HepG2 (cell line): ENCODE data around the gene SRRM2. TPM values are rescaled to one million over a fixed set of nuclear protein-coding genes. Genes with fewer than 3 reads are reported as not detected.

ENCODE experiments used
- ATAC-seq: fragments of 200-7000 bp; cut with Tn5 transposase; 3 replicates; pipeline ENCODE4 v1.9.1; 2020; ENCODE audit warnings: mild to moderate bottlenecking, moderate library complexity
- BruUV-seq: library from RNA; stranded (reverse); fragments of 400-500 nt; replicated peaks from 2 replicates; lab custom pipeline; 2021; lab: Mats Ljungman, UMichigan
- CTCF ChIA-PET: fragments of 300-600 bp; formaldehyde crosslinking; extraction: SDS; loops from one replicate; lab custom pipeline; 2021; ENCODE audit warnings: low total read pairs, inconsistent platforms, low intra/inter-chr PET ratio; lab: Yijun Ruan, JAX
- POLR2A ChIA-PET: fragments of 350-600 bp; sonication (Branson Sonifier 250); formaldehyde crosslinking; loops from one replicate; lab custom pipeline; 2020; ENCODE audit warnings: antibody characterized with exemption, inconsistent platforms; lab: Yijun Ruan, JAX
- DNase-seq: peaks from one replicate; pipeline ENCODE4 v3.0.0-alpha.2; 2015; ENCODE audit warnings: low spot score
- FAIRE-seq: peaks from 3 replicates; lab custom pipeline; 2011; peaks lifted over from hg19 to GRCh38; lab: Jason Lieb, UNC
- H2AFZ ChIP-seq: one replicate; pipeline ENCODE4 v1.6.1; 2011; ENCODE audit warnings: low read length, inconsistent platforms
- H3K27ac ChIP-seq: fragments of 300-600 bp; 3 replicates; pipeline ENCODE4 v1.8.0; 2011; ENCODE audit warnings: mixed run types, mild to moderate bottlenecking, mixed read lengths, low read length, inconsistent platforms; ENCODE audit not compliant: insufficient read depth; ENCODE audit errors: extremely low read length
- H3K27me3 ChIP-seq, 2 experiments: fragments of 200-600 bp in 1 of 2; 2 replicates in 1 of 2; 3 replicates in 1 of 2; pipeline versions ENCODE4 v1.6.0 to v1.8.0; 2011; ENCODE audit warnings: low read length in 2 of 2, mild to moderate bottlenecking in 2 of 2, moderate library complexity in 2 of 2, inconsistent platforms in 1 of 2; ENCODE audit not compliant: insufficient read depth in 2 of 2, control insufficient read depth in 1 of 2
- H3K36me3 ChIP-seq, 2 experiments: fragments of 200-600 bp in 1 of 2; replicated peaks in 1 of 2; 2 replicates in 1 of 2; 3 replicates in 1 of 2; pipeline versions ENCODE4 v1.5.1 to v1.8.0; 2011; ENCODE audit warnings: low read length in 2 of 2, inconsistent platforms in 1 of 2; ENCODE audit not compliant: insufficient read depth in 2 of 2, control insufficient read depth in 1 of 2
- H3K4me1 ChIP-seq: 2 replicates; pipeline ENCODE4 v1.5.1; 2012; ENCODE audit warnings: low read length, inconsistent platforms; ENCODE audit not compliant: insufficient read depth
- H3K4me2 ChIP-seq: 2 replicates; pipeline ENCODE4 v1.6.0; 2011; ENCODE audit warnings: low read depth, low read length, inconsistent platforms
- H3K4me3 ChIP-seq, 3 experiments: fragments of 200-600 bp in 1 of 3; sonication (generic), shearing (Covaris generic) in 1 of 3; replicated peaks in 1 of 3; 2 replicates each; pipeline ENCODE4 v1.5.1; 2011 to 2016; ENCODE audit warnings: low read length in 3 of 3, inconsistent platforms in 2 of 3, low read depth in 2 of 3, mild to moderate bottlenecking in 2 of 3, control low read depth in 1 of 3, mixed read lengths in 1 of 3; ENCODE audit not compliant: insufficient read depth in 1 of 3
- H3K79me2 ChIP-seq: one replicate; pipeline ENCODE4 v1.6.1; 2011; ENCODE audit warnings: low read length, inconsistent platforms; ENCODE audit not compliant: insufficient read depth
- H3K9ac ChIP-seq: 2 replicates; pipeline ENCODE4 v1.6.0; 2011; ENCODE audit warnings: mild to moderate bottlenecking, low read depth, low read length, inconsistent platforms; ENCODE audit not compliant: insufficient read depth
- H3K9me3 ChIP-seq: 2 replicates; pipeline ENCODE4 v1.5.1; 2012; ENCODE audit warnings: mild to moderate bottlenecking, low read length
- H4K20me1 ChIP-seq: 2 replicates; pipeline ENCODE4 v1.6.0; 2011; ENCODE audit warnings: inconsistent platforms, mild to moderate bottlenecking, low read length, moderate library complexity; ENCODE audit not compliant: insufficient read depth
- ZBTB10 ChIP-seq: sonication (generic); formaldehyde crosslinking; IDR thresholded peaks from 2 replicates; pipeline ENCODE4 v1.4.0; 2020; ENCODE audit warnings: missing genetic modification reagents, borderline replicate concordance
- ZFP36 ChIP-seq: fragments of 150-350 bp; IDR thresholded peaks from 2 replicates; pipeline ENCODE4 v1.6.1; 2018; ENCODE audit warnings: borderline replicate concordance, low read length, low read depth; ENCODE audit not compliant: partially characterized antibody
- ZNF609 ChIP-seq: sonication (generic); formaldehyde crosslinking; IDR thresholded peaks from 2 replicates; pipeline ENCODE4 v1.4.0; 2020; ENCODE audit warnings: mild to moderate bottlenecking, missing genetic modification reagents, borderline replicate concordance
- WGBS: methylation state at CpG from one replicate; pipeline ENCODE4 v1.1.6; 2017; ENCODE audit warnings: low lambda C conversion rate; 5-methylcytosine and 5-hydroxymethylcytosine counted together
- in situ Hi-C: cut with HindIII; loops from 2 replicates; pipeline ENCODE4 v1.10.0; 2017; ENCODE audit warnings: low pct_unique_long_range_greater_than_20kb; ENCODE audit not compliant: extremely low pct_ligation_motif_present
- intact Hi-C: fragments of 100-400 bp; cut with micrococcal nuclease; formaldehyde crosslinking; loops from one replicate; pipeline ENCODE4 v1.10.0; 2022; ENCODE audit not compliant: unreplicated experiment
- polyA plus RNA-seq, 8 experiments: library from polyadenylated mRNA; depleted of rRNA in 3 of 8; stranded (reverse) in 7 of 8; unstranded in 1 of 8; fragments of >200 nt; fragmentation: Illumina TruSeq in 4 of 8; extraction: Trizol in 4 of 8; gene quantifications; 2 replicates each; pipeline versions ENCODE4 v1.2.1 to v1.2.3, GENCODE V29; 2011 to 2016; ENCODE audit warnings: low read depth in 4 of 8, missing spikeins in 1 of 8, mixed read lengths in 1 of 8; ENCODE audit not compliant: insufficient read depth in 1 of 8
- total RNA-seq, 5 experiments: library from RNA; depleted of rRNA; stranded (reverse); fragments of >200 nt; fragmentation: Illumina TruSeq; extraction: Trizol; gene quantifications; 2 replicates each; pipeline ENCODE4 v1.2.3, GENCODE V29; 2016; ENCODE audit warnings: low read depth in 1 of 5

SRRM2 gene
- total and polyA plus RNA-seq, 2 of the 13 experiments (the other 11 are each of a cell fraction or from before 2014, with no cell fraction given), result 50.4 to 112 TPM

- intact Hi-C loops, result no loop called here
- H3K9ac ChIP-seq, result no peak overlapping the region
- TF ChIP-seq ZFP36 (no peak), ZBTB10 (CRISPR knock-in tag) (no peak), ZNF609 (CRISPR knock-in tag) (no peak)
- TF ChIP-seq, all 625 proteins: peak for 0
- Histone ChIP-seq H3K4me1 (peaks cover 11% of the 10 kb centered on the region), H3K4me2 (no peak overlapping the region), H3K4me3 (no peak overlapping the region), H3K9me3 (no peaks in the 10 kb centered on the region), H3K27me3 (no peaks in the 10 kb centered on the region), H3K36me3 (peaks cover 2 to 4% of the 10 kb centered on the region in 2 experiments; a peak in 2 of 5 replicates), H2AFZ (no peak overlapping the region), H3K27ac (no peak overlapping the region), H3K79me2 (no peaks in the 10 kb centered on the region), H4K20me1 (no peaks in the 10 kb centered on the region)
- no peak for ATAC-seq
- WGBS, result 82% methylated on average over 4 of the region's 6 CpGs
- CTCF ChIA-PET, result no interaction called here
- in situ Hi-C loops, result no loop called here
- POLR2A ChIA-PET, result no interaction called here
- no peak for FAIRE-seq
- BruUV-seq, result no TSS peak
- DNase-seq, result no peak
Measured at GRCh38 chr16:2744711-2745110, 7.7 kb upstream of the SRRM2 start.
